Measurements from ENCODE around the gene MSMP.

DNA sequence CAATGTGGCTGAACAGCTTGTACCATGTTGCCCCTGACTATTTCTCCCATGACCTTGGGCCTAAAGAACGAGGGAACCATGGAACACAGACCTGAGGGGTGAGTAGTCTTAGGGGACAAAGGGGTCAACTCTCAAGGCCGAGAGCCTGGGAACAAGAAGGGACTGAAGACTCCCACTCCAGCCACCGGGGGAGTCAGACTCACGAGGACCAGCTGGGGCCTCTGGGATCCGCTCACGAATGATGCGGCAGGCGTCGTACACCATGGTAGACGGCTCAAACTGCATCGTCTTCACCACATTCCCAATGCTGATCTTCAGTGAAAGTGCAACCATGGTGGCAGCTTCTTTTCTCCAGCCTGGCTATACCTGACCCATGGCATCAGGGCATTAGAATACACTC is 28.7 kb downstream of the MSMP start:
- no peak for TF ChIP-seq CTCF (IDR thresholded peaks at IDR 0.05; ENCODE audit: insufficient read depth, low read length)
- TF ChIP-seq, protein P1, sequence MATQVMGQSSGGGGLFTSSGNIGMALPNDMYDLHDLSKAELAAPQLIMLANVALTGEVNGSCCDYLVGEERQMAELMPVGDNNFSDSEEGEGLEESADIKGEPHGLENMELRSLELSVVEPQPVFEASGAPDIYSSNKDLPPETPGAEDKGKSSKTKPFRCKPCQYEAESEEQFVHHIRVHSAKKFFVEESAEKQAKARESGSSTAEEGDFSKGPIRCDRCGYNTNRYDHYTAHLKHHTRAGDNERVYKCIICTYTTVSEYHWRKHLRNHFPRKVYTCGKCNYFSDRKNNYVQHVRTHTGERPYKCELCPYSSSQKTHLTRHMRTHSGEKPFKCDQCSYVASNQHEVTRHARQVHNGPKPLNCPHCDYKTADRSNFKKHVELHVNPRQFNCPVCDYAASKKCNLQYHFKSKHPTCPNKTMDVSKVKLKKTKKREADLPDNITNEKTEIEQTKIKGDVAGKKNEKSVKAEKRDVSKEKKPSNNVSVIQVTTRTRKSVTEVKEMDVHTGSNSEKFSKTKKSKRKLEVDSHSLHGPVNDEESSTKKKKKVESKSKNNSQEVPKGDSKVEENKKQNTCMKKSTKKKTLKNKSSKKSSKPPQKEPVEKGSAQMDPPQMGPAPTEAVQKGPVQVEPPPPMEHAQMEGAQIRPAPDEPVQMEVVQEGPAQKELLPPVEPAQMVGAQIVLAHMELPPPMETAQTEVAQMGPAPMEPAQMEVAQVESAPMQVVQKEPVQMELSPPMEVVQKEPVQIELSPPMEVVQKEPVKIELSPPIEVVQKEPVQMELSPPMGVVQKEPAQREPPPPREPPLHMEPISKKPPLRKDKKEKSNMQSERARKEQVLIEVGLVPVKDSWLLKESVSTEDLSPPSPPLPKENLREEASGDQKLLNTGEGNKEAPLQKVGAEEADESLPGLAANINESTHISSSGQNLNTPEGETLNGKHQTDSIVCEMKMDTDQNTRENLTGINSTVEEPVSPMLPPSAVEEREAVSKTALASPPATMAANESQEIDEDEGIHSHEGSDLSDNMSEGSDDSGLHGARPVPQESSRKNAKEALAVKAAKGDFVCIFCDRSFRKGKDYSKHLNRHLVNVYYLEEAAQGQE (IDR thresholded peaks at IDR 0.05; ENCODE audit: insufficient replicate concordance, low read depth), result no peak
